ENCODE data around the gene AGBL3. TPM values are rescaled to one million over a fixed set of nuclear protein-coding genes. Genes with fewer than 3 reads are reported as not detected.

The AGBL3 gene
- polyA plus RNA-seq, 3 donors: 0.03 to 0.20 (median 0.12) TPM

DNA sequence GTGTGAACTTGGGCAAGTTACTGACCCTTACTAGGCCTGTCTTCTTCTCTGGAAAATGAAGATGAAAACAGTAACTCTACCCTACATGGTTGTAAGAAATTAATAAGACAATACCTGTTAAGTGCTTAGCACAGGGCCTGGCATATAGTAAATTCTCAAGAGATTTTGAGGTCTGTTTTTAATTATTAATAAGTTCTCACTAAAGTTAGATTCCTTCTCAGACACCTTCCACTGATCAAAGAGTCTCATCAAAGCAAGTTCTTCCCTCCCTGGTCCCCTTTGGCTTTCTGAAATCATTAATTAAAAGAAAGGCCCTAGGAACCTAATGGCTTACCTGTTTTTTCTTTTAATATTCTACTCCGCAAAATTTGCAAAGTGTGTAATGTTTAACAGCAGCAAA is 166.1 kb downstream of the AGBL3 start:
- peaks cover 54% of the 10 kb centered on the region for H3K4me1 Mint-ChIP-seq

DNA sequence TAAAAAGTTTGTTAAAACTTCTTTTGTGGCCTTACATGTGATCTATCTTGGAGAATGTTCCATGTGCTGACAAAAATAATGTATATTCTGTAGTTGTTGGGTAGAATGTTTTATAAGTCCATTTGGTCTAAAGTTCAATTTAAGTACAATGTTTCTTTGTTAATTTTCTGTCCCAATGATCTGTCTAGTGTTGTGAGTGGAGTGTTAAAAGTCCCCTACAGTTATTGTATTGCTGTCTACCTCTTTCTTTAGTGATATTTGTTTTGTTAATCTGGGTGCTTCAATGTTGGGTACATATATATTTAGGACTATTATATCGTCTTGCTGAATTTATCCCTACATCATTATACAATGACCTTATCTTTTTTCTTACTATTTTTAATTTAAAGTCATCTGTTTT is 168.4 kb downstream of the AGBL3 start:
- no peak overlapping the region for H3K4me3 Mint-ChIP-seq
- no peak overlapping the region for H2AFZ ChIP-seq (ENCODE audit: insufficient read depth, low read depth, low read length, poor library complexity, severe bottlenecking)
- intact Hi-C loops (cut with micrococcal nuclease): loop anchor here in 1 of 2 donors (5.0 kb wide), 1 partner anchor 53 kb away; no protein-coding TSS in a partner anchor
- DNase-seq: no peak
- peaks cover 0 to 33% of the 10 kb centered on the region in 2 donors for H3K36me3 ChIP-seq (replicated peaks in 1 of 2; ENCODE audit: control insufficient read depth in 1 of 2, insufficient read depth in 2 of 2, low read length in 2 of 2)
- peaks cover 53 to 69% of the 10 kb centered on the region in 2 donors for H3K36me3 Mint-ChIP-seq
- no peak overlapping the region for H3K9ac ChIP-seq (ENCODE audit: insufficient read depth, low read length, poor library complexity, severe bottlenecking)
- peaks cover 34 to 44% of the 10 kb centered on the region in 2 donors for H3K4me1 ChIP-seq (ENCODE audit: control insufficient read depth in 1 of 2, insufficient read depth in 2 of 2, low read length in 2 of 2)
- H3K79me2 ChIP-seq (ENCODE audit: insufficient read depth, low read length): peaks cover 80% of the 10 kb centered on the region
- no CpG with 5 or more reads among the region's 1 CpG for WGBS (ENCODE audit: insufficient coverage)
- H3K4me2 ChIP-seq (replicated peaks; ENCODE audit: extremely low read depth, low read length, poor library complexity, severe bottlenecking): no peak overlapping the region
- H3K27ac ChIP-seq (ENCODE audit: low read depth in 1 of 2, low read length in 2 of 2): no peak overlapping the region
- H3K27me3 ChIP-seq (ENCODE audit: control insufficient read depth in 2 of 2, insufficient read depth in 2 of 2, low read length in 2 of 2): no peaks in the 10 kb centered on the region
- no peak overlapping the region for H3K4me3 ChIP-seq (replicated peaks in 1 of 3; ENCODE audit: low read depth in 2 of 3, low read length in 3 of 3)
- H3K27ac Mint-ChIP-seq: no peak overlapping the region
- H3K4me1 Mint-ChIP-seq: peaks cover 40% of the 10 kb centered on the region
- TF ChIP-seq, protein P1, sequence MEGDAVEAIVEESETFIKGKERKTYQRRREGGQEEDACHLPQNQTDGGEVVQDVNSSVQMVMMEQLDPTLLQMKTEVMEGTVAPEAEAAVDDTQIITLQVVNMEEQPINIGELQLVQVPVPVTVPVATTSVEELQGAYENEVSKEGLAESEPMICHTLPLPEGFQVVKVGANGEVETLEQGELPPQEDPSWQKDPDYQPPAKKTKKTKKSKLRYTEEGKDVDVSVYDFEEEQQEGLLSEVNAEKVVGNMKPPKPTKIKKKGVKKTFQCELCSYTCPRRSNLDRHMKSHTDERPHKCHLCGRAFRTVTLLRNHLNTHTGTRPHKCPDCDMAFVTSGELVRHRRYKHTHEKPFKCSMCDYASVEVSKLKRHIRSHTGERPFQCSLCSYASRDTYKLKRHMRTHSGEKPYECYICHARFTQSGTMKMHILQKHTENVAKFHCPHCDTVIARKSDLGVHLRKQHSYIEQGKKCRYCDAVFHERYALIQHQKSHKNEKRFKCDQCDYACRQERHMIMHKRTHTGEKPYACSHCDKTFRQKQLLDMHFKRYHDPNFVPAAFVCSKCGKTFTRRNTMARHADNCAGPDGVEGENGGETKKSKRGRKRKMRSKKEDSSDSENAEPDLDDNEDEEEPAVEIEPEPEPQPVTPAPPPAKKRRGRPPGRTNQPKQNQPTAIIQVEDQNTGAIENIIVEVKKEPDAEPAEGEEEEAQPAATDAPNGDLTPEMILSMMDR (IDR thresholded peaks at IDR 0.05): no peak
- H3K27me3 Mint-ChIP-seq (ENCODE audit: low read depth in 3 of 3): no peaks in the 10 kb centered on the region
- H4K20me1 ChIP-seq (ENCODE audit: insufficient read depth, low read length): peaks cover 12% of the 10 kb centered on the region
- peaks cover 13 to 22% of the 10 kb centered on the region in 2 donors for H3K9me3 ChIP-seq (replicated peaks in 1 of 2; ENCODE audit: control insufficient read depth in 1 of 2, insufficient read depth in 1 of 2, low read length in 2 of 2)
- peaks cover 20 to 44% (median 29%) of the 10 kb centered on the region in 7 donors for H3K9me3 Mint-ChIP-seq

More for the DNA sequence above, 166.1 kb downstream of the AGBL3 start:
- H3K9ac ChIP-seq (ENCODE audit: insufficient read depth, low read length, poor library complexity, severe bottlenecking): peak overlapping the region; percentile 56
- H3K79me2 ChIP-seq (ENCODE audit: insufficient read depth, low read length): peaks cover 80% of the 10 kb centered on the region
- Mint-ChIP-seq H3K4me3 (no peak overlapping the region), H3K9me3 (peaks cover 17 to 44% (median 29%) of the 10 kb centered on the region in 7 donors), H3K27ac (peak overlapping the region; percentile 99 to 100 (median 99)), H3K27me3 (ENCODE audit: low read depth in 3 of 3) (no peaks in the 10 kb centered on the region), H3K36me3 (peaks cover 40 to 58% of the 10 kb centered on the region in 2 donors)
- H2AFZ ChIP-seq (ENCODE audit: insufficient read depth, low read depth, low read length, poor library complexity, severe bottlenecking): no peak overlapping the region
- peaks cover 5% of the 10 kb centered on the region for H4K20me1 ChIP-seq (ENCODE audit: insufficient read depth, low read length)
- peaks cover 11 to 21% of the 10 kb centered on the region in 2 donors for H3K9me3 ChIP-seq (replicated peaks in 1 of 2; ENCODE audit: control insufficient read depth in 1 of 2, insufficient read depth in 1 of 2, low read length in 2 of 2)
- no peak for DNase-seq
- peaks cover 46 to 53% of the 10 kb centered on the region in 2 donors for H3K4me1 ChIP-seq (ENCODE audit: control insufficient read depth in 1 of 2, insufficient read depth in 2 of 2, low read length in 2 of 2)
- TF ChIP-seq, protein P1 (IDR thresholded peaks at IDR 0.05): no peak
- intact Hi-C loops (cut with micrococcal nuclease): loop anchor here in 1 of 2 donors (5.0 kb wide), 1 partner anchor 55 kb away; no protein-coding TSS in a partner anchor
- H3K4me3 ChIP-seq (replicated peaks in 1 of 3; ENCODE audit: low read depth in 2 of 3, low read length in 3 of 3): no peak overlapping the region
- no CpG with 5 or more reads among the region's 1 CpG for WGBS (ENCODE audit: insufficient coverage)
- H3K4me2 ChIP-seq (replicated peaks; ENCODE audit: extremely low read depth, low read length, poor library complexity, severe bottlenecking): no peak overlapping the region
- peak overlapping the region; percentile 88 to 99 for H3K27ac ChIP-seq (ENCODE audit: low read depth in 1 of 2, low read length in 2 of 2)
- peaks cover 0 to 21% of the 10 kb centered on the region in 2 donors for H3K36me3 ChIP-seq (replicated peaks in 1 of 2; ENCODE audit: control insufficient read depth in 1 of 2, insufficient read depth in 2 of 2, low read length in 2 of 2)
- H3K27me3 ChIP-seq (ENCODE audit: control insufficient read depth in 2 of 2, insufficient read depth in 2 of 2, low read length in 2 of 2): no peaks in the 10 kb centered on the region
